Ishikawa (cell line): ENCODE data around the gene OR10J1.

ENCODE experiments used
- CEBPB ChIP-seq: IDR thresholded peaks from 2 replicates; pipeline ENCODE4 v1.6.1; 2012
- CREB1 ChIP-seq: IDR thresholded peaks from 2 replicates; pipeline ENCODE4 v1.6.1; 2012; ENCODE audit warnings: low read depth
- EGR1 ChIP-seq: IDR thresholded peaks from 2 replicates; pipeline ENCODE4 v1.6.1; 2012
- EP300 ChIP-seq: IDR thresholded peaks from 2 replicates; pipeline ENCODE4 v1.6.1; 2012; ENCODE audit warnings: borderline replicate concordance
- FOXM1 ChIP-seq: IDR thresholded peaks from 2 replicates; pipeline ENCODE4 v1.6.1; 2012; ENCODE audit warnings: low read depth, borderline replicate concordance
- NFIC ChIP-seq: IDR thresholded peaks from 2 replicates; pipeline ENCODE4 v1.6.1; 2012
- RAD21 ChIP-seq: IDR thresholded peaks from 2 replicates; pipeline ENCODE4 v1.6.1; 2012; ENCODE audit warnings: low read depth
- TAF1 ChIP-seq: IDR thresholded peaks from 2 replicates; pipeline ENCODE4 v1.6.1; 2012; ENCODE audit warnings: low read depth, mild to moderate bottlenecking
- TCF12 ChIP-seq: IDR thresholded peaks from 2 replicates; pipeline ENCODE4 v1.6.1; 2012; ENCODE audit warnings: low read depth
- TEAD4 ChIP-seq: IDR thresholded peaks from 2 replicates; pipeline ENCODE4 v1.6.1; 2012
- YY1 ChIP-seq: IDR thresholded peaks from 2 replicates; pipeline ENCODE4 v1.6.1; 2012; ENCODE audit warnings: low read depth
- ZBTB7A ChIP-seq: IDR thresholded peaks from 2 replicates; pipeline ENCODE4 v1.6.1; 2012; ENCODE audit warnings: low read depth
- TF ChIP-seq, protein P1 (sequence below): IDR thresholded peaks from 2 replicates; pipeline ENCODE4 v1.6.1; 2012; ENCODE audit warnings: low read depth, mild to moderate bottlenecking
- TF ChIP-seq, protein P2 (sequence below): IDR thresholded peaks from 2 replicates; pipeline ENCODE4 v1.6.1; 2012
- TF ChIP-seq, protein P3 (sequence below): IDR thresholded peaks from 2 replicates; pipeline ENCODE4 v1.6.1; 2012

The OR10J1 gene

DNA sequence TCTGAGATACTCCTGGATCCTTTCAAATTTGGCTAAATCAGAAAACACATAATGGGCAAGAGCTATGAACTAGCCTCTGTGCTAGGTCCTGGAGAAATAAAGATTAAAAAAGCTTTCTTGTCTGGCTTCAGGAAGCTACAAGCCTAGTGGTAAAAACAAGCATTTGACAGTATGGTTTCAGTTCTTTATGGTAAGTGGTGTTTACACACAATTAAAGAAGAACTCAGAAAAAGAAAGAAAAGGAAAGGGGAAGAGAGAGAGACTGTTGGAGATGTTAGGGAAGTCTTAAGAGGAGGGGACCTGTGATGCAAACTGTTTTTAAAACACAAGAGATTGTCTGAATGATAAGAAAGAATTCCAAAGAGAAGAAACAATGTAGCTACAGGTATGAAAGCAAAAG lies 1.8 kb downstream of the OR10J1 start:
- TF ChIP-seq EP300 (no peak), YY1 (no peak), TAF1 (no peak), TCF12 (no peak), ZBTB7A (no peak), RAD21 (no peak), NFIC (no peak), CREB1 (no peak), CEBPB (no peak), EGR1 (no peak), FOXM1 (no peak), TEAD4 (no peak)
- TF ChIP-seq, protein P1, sequence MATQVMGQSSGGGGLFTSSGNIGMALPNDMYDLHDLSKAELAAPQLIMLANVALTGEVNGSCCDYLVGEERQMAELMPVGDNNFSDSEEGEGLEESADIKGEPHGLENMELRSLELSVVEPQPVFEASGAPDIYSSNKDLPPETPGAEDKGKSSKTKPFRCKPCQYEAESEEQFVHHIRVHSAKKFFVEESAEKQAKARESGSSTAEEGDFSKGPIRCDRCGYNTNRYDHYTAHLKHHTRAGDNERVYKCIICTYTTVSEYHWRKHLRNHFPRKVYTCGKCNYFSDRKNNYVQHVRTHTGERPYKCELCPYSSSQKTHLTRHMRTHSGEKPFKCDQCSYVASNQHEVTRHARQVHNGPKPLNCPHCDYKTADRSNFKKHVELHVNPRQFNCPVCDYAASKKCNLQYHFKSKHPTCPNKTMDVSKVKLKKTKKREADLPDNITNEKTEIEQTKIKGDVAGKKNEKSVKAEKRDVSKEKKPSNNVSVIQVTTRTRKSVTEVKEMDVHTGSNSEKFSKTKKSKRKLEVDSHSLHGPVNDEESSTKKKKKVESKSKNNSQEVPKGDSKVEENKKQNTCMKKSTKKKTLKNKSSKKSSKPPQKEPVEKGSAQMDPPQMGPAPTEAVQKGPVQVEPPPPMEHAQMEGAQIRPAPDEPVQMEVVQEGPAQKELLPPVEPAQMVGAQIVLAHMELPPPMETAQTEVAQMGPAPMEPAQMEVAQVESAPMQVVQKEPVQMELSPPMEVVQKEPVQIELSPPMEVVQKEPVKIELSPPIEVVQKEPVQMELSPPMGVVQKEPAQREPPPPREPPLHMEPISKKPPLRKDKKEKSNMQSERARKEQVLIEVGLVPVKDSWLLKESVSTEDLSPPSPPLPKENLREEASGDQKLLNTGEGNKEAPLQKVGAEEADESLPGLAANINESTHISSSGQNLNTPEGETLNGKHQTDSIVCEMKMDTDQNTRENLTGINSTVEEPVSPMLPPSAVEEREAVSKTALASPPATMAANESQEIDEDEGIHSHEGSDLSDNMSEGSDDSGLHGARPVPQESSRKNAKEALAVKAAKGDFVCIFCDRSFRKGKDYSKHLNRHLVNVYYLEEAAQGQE: no peak
- TF ChIP-seq, protein P2, sequence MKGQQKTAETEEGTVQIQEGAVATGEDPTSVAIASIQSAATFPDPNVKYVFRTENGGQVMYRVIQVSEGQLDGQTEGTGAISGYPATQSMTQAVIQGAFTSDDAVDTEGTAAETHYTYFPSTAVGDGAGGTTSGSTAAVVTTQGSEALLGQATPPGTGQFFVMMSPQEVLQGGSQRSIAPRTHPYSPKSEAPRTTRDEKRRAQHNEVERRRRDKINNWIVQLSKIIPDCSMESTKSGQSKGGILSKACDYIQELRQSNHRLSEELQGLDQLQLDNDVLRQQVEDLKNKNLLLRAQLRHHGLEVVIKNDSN: no peak
- TF ChIP-seq, protein P3, sequence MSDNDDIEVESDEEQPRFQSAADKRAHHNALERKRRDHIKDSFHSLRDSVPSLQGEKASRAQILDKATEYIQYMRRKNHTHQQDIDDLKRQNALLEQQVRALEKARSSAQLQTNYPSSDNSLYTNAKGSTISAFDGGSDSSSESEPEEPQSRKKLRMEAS: no peak

DNA sequence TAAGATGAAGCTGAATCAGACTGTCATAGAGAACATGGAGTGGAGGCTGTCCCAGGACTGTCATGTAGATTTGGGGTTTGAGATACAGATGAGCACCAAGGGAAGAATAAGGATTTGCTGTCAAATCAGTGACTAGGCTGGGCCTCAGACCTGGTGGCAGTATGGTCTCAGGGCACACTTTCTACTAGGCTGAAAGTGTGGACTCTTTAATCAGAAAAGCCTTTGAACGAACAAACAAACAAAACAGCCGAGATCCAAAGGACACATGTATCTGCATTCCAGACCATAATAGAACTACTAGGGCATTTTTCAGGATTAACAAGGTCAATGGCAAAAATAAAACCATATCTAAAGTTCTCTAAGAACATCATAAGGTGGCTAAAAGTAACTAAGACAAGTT lies 2.9 kb downstream of the OR10J1 start:
- no peak for TF ChIP-seq RAD21
- no peak for TF ChIP-seq ZBTB7A
- TF ChIP-seq NFIC: no peak

DNA sequence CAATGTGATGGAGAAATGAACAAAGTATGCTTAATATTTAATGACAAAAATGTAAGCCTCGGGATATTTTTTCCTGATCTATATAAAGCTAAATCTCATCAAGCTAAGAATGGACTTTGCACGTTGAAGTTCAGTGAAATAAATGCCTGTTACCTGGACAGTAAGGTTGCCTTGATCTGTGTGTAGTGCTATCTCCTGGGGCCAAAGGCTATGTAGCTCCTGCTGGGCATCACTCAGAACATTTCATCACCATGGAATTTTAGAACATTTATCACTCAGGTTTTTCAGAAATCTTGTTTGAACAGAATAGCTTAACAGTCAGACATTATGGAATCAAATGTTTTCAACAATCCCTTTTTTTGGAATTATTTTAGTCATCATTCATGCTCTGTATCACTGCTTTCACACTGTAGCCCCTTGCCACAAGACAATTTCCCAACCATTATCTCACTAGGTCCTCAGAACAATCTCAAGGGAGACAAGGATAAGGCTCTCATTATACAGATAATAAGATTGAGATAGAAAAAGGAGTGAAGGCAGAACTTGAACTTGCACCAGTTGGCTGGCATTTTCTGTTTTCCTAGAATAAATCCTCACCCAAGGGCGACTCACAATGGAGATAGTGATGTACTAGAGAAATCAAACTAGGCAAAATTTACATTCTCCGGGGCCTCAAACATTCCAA lies 3.7 kb downstream of the OR10J1 start:
- TF ChIP-seq RAD21 (no peak), CREB1 (no peak), TCF12 (no peak), TAF1 (no peak), EGR1 (no peak)
- TF ChIP-seq, protein P2: no peak
- TF ChIP-seq, protein P1: no peak

DNA sequence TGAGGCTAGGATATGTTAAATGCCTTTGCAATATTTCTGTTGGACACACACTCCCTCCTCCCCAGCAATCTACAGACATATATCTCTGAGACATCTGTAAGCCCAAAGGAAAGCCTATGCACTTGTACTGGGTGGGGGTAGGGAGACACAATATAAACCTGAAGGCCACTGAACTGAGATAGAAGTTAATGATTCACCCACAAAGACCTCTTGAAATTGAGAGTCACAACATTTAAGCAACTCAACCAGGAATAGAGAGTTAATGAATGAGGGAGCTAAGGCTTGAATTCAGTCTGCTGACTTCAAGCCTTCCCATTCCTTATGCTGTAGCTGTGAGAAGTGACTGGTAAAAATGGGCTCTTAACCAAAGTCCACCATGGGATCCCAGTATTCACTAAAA lies 5.0 kb downstream of the OR10J1 start:
- TF ChIP-seq CEBPB: no peak
- TF ChIP-seq TEAD4: no peak
- TF ChIP-seq RAD21: no peak
- no peak for TF ChIP-seq NFIC
- no peak for TF ChIP-seq EP300
- TF ChIP-seq, protein P3: no peak

DNA sequence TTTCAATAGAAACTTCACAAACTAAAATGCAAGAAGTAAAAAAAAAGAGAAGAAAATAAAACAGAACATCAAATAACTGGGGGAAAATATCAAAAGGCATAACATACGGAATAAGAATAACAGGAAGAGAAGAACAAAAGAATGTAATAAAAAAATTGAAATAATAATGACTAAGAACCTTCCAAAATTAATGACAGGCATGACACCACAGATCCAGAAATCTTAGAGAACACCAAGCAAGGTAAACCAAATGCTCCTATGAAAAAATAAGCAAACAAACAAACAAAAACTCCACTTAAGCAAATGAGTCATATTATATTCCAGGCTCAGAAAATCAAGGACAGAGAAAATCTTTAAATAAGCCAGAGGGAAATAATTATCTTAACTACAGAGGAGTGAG lies 8.7 kb downstream of the OR10J1 start:
- TF ChIP-seq TAF1: no peak
- no peak for TF ChIP-seq CEBPB
- TF ChIP-seq, protein P3: no peak
- TF ChIP-seq ZBTB7A: no peak
- no peak for TF ChIP-seq TCF12
- TF ChIP-seq CREB1: no peak
- no peak for TF ChIP-seq YY1
- TF ChIP-seq, protein P1: no peak
